Stimulated activated CD4-positive, alpha-beta T cell treated with anti-CD3 and anti-CD28 coated beads, Interleukin-2, amount 100 ng/mL, for 4 hours (primary cell): ENCODE results near the gene KRT75.

Experiments
- DNase-seq: peaks from one replicate; pipeline ENCODE4 v3.0.0-alpha.2; 2020; ENCODE audit warnings: low read depth

Gene KRT75

GRCh38 chr12:52391618-52392002 is 42.6 kb downstream of the KRT75 start:
- DNase-seq, result no peak

GRCh38 chr12:52390739-52391617 is 43.2 kb downstream of the KRT75 start:
- DNase-seq, result no peak

GRCh38 chr12:52389313-52390207 is 44.6 kb downstream of the KRT75 start:
- no peak for DNase-seq

DNA sequence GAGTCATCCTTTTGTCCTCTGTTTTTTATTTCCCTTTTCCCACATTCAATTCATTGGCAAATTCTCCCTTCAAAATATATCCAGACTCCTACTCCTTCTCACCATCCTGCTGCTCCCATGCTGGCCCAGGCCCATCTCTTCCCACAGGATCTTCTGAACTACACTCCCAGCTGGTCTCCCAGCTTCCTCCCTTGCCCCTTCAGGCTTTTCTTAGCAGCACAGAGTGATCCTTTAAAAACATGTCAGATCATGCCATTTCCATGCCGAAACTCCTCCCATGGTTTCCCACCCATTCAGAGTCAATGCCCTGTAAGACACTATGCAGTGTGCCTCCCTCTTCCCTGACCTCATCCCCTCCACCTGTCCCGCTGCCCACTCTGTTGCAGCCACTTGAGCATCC is 46.3 kb downstream of the KRT75 start:
- no peak for DNase-seq

DNA sequence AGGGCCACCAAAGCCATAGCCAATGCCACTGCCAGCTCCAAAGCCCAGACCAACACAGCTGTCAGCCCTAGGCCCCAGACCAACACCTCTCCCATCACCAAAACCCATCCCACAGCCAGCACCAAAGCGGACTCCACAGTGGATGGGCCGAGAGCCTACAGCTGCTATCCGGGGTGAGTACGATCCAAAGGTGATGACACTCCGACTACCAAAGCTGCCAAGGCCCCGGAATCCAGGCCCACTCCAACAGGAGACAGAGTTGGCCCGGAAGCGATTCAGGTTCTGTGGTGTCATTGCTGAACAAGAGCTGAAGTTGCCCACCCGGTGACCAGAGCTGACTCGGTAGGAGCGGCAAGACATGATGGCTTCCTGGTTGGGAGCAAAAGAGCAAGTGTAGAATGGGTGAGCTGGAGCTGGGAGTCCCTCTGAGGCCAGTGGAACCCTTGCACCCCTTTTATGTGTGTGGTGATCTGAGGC is 48.9 kb downstream of the KRT75 start, which contains the start of gene KRT84:
Gene KRT84 (minus strand): TSS at position 427 of the 477 bp plus-strand sequence. CDS start 67 bp downstream, at position 360.
- DNase-seq, result no peak

- no peak for DNase-seq
Observed at GRCh38 chr12:52383331-52383730, 50.8 kb downstream of the KRT75 start.

- DNase-seq, result no peak
Observed at GRCh38 chr12:52382854-52383253, 51.3 kb downstream of the KRT75 start.

DNA sequence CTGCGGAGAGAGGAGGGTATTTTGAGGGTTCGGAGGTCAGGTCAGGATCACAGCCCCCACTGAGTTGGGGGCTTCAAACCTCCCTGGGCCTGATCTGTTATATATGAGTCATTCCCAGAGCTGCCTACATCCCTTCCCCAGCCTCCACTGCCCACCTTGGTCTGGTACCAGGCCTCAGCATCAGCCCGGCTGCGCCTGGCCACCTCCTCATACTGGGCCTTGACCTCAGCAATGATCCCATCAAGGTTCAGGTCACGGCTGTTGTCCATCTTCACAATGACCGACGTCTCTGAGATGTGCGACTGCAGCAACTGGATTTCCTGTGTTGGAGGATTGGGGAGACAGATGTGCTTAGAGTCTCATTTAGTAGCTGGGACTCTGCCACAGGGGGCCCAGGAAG is 53.0 kb downstream of the KRT75 start:
- DNase-seq, result no peak

GRCh38 chr12:52380271-52380694 is 53.9 kb downstream of the KRT75 start:
- no peak for DNase-seq

DNA sequence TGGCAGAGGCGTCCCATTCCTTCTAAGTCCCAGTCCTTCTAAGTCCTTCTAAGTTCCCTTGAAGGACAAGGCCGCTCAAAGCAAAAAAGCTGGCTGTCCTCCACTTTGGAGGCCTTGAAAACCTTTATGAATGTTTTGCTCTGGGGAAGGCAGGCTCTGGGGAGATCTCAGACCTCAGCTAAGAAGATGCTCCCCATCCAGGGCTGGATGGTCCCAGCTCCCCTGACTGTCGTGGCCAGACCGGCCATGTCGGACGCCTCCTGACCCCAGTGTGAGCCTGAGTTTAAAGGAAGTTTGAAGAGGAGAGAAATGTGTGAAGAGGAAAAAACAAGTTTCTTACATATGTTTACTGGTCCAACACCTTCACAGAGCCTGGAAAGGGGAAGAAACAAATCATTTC is 54.6 kb downstream of the KRT75 start:
- DNase-seq, result no peak

DNA sequence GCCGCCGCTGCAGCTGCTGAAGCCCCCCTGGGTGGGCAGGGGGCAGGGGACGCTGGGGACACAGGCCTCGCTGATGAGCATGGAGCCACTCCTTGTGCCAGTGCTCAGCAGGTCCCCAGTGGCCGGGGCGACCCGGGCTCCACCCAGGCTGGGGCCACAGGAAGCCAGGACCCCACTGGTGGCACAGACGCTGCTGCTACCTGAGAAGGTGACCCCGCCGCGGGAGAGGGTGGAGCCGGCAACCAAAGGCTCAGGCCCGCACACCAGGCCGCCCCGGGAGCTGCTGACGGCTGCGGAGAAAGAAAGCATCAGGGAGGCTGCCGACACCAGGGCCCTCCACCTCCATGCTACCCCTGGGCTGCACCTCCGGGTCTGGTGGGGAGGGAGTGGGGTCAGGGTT is 56.1 kb downstream of the KRT75 start:
- no peak for DNase-seq

GRCh38 chr12:52377266-52377665 is 56.9 kb downstream of the KRT75 start:
- no peak for DNase-seq
